H1 (cell line): ENCODE data around the gene CLIP4. TPM values are rescaled to one million over a fixed set of nuclear protein-coding genes. Genes with fewer than 3 reads are reported as not detected.

Experiments
- CTCF ChIA-PET: fragments of 300-600 bp; sonication (Branson Sonifier 250); formaldehyde crosslinking; loops from one replicate; lab custom pipeline; 2021; ENCODE audit not compliant: partially characterized antibody; lab: Charles Lee
- POLR2A ChIA-PET: fragments of 300-600 bp; sonication (Branson Sonifier 250); formaldehyde crosslinking; loops from one replicate; lab custom pipeline; 2021; ENCODE audit warnings: inconsistent platforms; ENCODE audit not compliant: partially characterized antibody; lab: Charles Lee
- DNase-seq, 2 experiments: peaks; one replicate each; pipeline versions ENCODE4 v3.0.0 to v3.0.0-alpha.2; 2010 to 2022; ENCODE audit warnings: low spot score in 2 of 2, low read depth in 1 of 2, mixed read lengths in 1 of 2
- FAIRE-seq: peaks from 2 replicates; lab custom pipeline; 2011; peaks lifted over from hg19 to GRCh38; lab: Jason Lieb, UNC
- H2AFZ ChIP-seq: 2 replicates; pipeline ENCODE4 v1.8.1; 2012; ENCODE audit warnings: low read length, inconsistent platforms
- H2AK5ac ChIP-seq: 2 replicates; pipeline ENCODE4 v1.6.1; 2013; ENCODE audit warnings: low read depth, low read length
- H2BK120ac ChIP-seq: replicated peaks from 2 replicates; pipeline ENCODE3; 2013; ENCODE audit warnings: low read depth, low read length, inconsistent platforms
- H2BK12ac ChIP-seq: 2 replicates; pipeline ENCODE4 v1.6.1; 2013; ENCODE audit warnings: low read depth, low read length
- H2BK15ac ChIP-seq: 2 replicates; pipeline ENCODE4 v1.6.1; 2013; ENCODE audit warnings: low read length
- H2BK20ac ChIP-seq: 2 replicates; pipeline ENCODE4 v1.6.1; 2013; ENCODE audit warnings: low read length
- H2BK5ac ChIP-seq: 2 replicates; pipeline ENCODE4 v1.6.1; 2013; ENCODE audit warnings: low read depth, low read length
- H3K14ac ChIP-seq: 2 replicates; pipeline ENCODE4 v1.6.1; 2013; ENCODE audit warnings: inconsistent platforms; ENCODE audit not compliant: insufficient read length
- H3K18ac ChIP-seq: 2 replicates; pipeline ENCODE4 v1.6.1; 2013; ENCODE audit warnings: low read length; ENCODE audit errors: extremely low read depth
- H3K23ac ChIP-seq: 2 replicates; pipeline ENCODE4 v1.6.1; 2013; ENCODE audit warnings: inconsistent platforms; ENCODE audit not compliant: insufficient read length
- H3K23me2 ChIP-seq: 2 replicates; pipeline ENCODE4 v1.6.1; 2013; ENCODE audit warnings: low read depth, low read length
- H3K27ac ChIP-seq: 2 replicates; pipeline ENCODE4 v1.6.1; 2011; ENCODE audit warnings: low read depth, low read length, inconsistent platforms
- H3K27me3 ChIP-seq, 4 experiments: replicated peaks in 1 of 4; 1 replicate in 1 of 4; 2 replicates in 3 of 4; pipeline versions ENCODE4 v1.6.1 to v1.8.1; 2011 to 2013; ENCODE audit warnings: low read length in 3 of 4, mild to moderate bottlenecking in 3 of 4, inconsistent platforms in 2 of 4, mixed read lengths in 2 of 4, moderate library complexity in 1 of 4; ENCODE audit not compliant: control insufficient read depth in 3 of 4, insufficient read depth in 3 of 4; ENCODE audit errors: extremely low read depth in 1 of 4
- H3K36me3 ChIP-seq, 4 experiments: 2 replicates each; pipeline versions ENCODE4 v1.6.1 to v1.8.1; 2011 to 2013; ENCODE audit warnings: mild to moderate bottlenecking in 4 of 4, low read length in 3 of 4, moderate library complexity in 2 of 4, control low read depth in 1 of 4, inconsistent platforms in 1 of 4; ENCODE audit not compliant: insufficient read depth in 4 of 4, control insufficient read depth in 2 of 4
- H3K4ac ChIP-seq: replicated peaks from 2 replicates; pipeline ENCODE3; 2013; ENCODE audit warnings: low read length, low read depth, mixed read lengths, inconsistent platforms; ENCODE audit not compliant: insufficient read length
- H3K4me1 ChIP-seq, 4 experiments: replicated peaks in 1 of 4; 1 replicate in 1 of 4; 2 replicates in 3 of 4; pipeline versions ENCODE4 v1.6.1 to v1.8.1; 2011 to 2013; ENCODE audit warnings: low read length in 3 of 4, inconsistent platforms in 2 of 4, mixed read lengths in 1 of 4; ENCODE audit not compliant: insufficient read depth in 4 of 4, control insufficient read depth in 3 of 4
- H3K4me2 ChIP-seq, 2 experiments: 2 replicates each; pipeline versions ENCODE4 v1.6.1 to v1.8.1; 2011 to 2013; ENCODE audit warnings: low read depth in 2 of 2, low read length in 2 of 2, control low read depth in 1 of 2, inconsistent platforms in 1 of 2, mild to moderate bottlenecking in 1 of 2; ENCODE audit not compliant: insufficient read depth in 1 of 2
- H3K4me3 ChIP-seq, 4 experiments: fragments of 200-600, 300-600 bp in 1 of 4; sonication (generic), shearing (Covaris generic), sonication (Bioruptor Twin) in 1 of 4; 2 replicates each; pipeline versions ENCODE4 v1.5.1 to v1.8.1; 2011 to 2016; ENCODE audit warnings: low read length in 4 of 4, low read depth in 3 of 4, control low read depth in 2 of 4, inconsistent platforms in 2 of 4, mild to moderate bottlenecking in 2 of 4, mixed read lengths in 1 of 4, moderate library complexity in 1 of 4; ENCODE audit not compliant: insufficient read depth in 2 of 4; ENCODE audit errors: extremely low read depth in 1 of 4
- H3K56ac ChIP-seq: replicated peaks from 2 replicates; pipeline ENCODE3; 2013; ENCODE audit warnings: low read depth, mild to moderate bottlenecking, mixed read lengths, low read length, inconsistent platforms; ENCODE audit not compliant: insufficient read length
- H3K79me1 ChIP-seq: 2 replicates; pipeline ENCODE4 v1.6.1; 2013; ENCODE audit warnings: low read depth, low read length, control low read depth
- H3K79me2 ChIP-seq, 2 experiments: 2 replicates each; pipeline versions ENCODE4 v1.6.1 to v1.8.1; 2012 to 2013; ENCODE audit warnings: low read length in 2 of 2, mild to moderate bottlenecking in 2 of 2, inconsistent platforms in 1 of 2; ENCODE audit not compliant: insufficient read depth in 2 of 2, control insufficient read depth in 1 of 2
- H3K9ac ChIP-seq, 4 experiments: replicated peaks in 1 of 4; 1 replicate in 1 of 4; 2 replicates in 3 of 4; pipeline versions ENCODE4 v1.6.1 to v1.8.1; 2011 to 2013; ENCODE audit warnings: low read depth in 3 of 4, low read length in 3 of 4, control low read depth in 2 of 4, mild to moderate bottlenecking in 2 of 4, moderate library complexity in 2 of 4, inconsistent platforms in 1 of 4; ENCODE audit errors: extremely low read depth in 1 of 4
- H3K9me3 ChIP-seq, 2 experiments: 2 replicates each; pipeline versions ENCODE4 v1.6.1 to v1.8.1; 2012 to 2013; ENCODE audit warnings: mild to moderate bottlenecking in 2 of 2, moderate library complexity in 2 of 2, control low read depth in 1 of 2, inconsistent platforms in 1 of 2, low read depth in 1 of 2, low read length in 1 of 2, mixed read lengths in 1 of 2; ENCODE audit not compliant: insufficient read depth in 2 of 2
- H4K20me1 ChIP-seq, 2 experiments: replicated peaks in 1 of 2; 2 replicates each; pipeline versions ENCODE3 to v1.8.1; 2011 to 2013; ENCODE audit warnings: inconsistent platforms in 2 of 2, low read length in 2 of 2, mild to moderate bottlenecking in 1 of 2; ENCODE audit not compliant: insufficient read depth in 2 of 2, control insufficient read depth in 1 of 2
- H4K5ac ChIP-seq: 2 replicates; pipeline ENCODE4 v1.6.1; 2013; ENCODE audit warnings: low read length, low read depth, mixed read lengths, inconsistent platforms; ENCODE audit not compliant: insufficient read length
- H4K8ac ChIP-seq: 2 replicates; pipeline ENCODE4 v1.8.0; 2013; ENCODE audit warnings: mild to moderate bottlenecking, moderate library complexity, low read length, inconsistent platforms; ENCODE audit not compliant: insufficient read depth; ENCODE audit errors: extremely low read depth
- H4K91ac ChIP-seq: replicated peaks from 2 replicates; pipeline ENCODE3; 2013; ENCODE audit warnings: low read length, mixed read lengths, inconsistent platforms; ENCODE audit not compliant: insufficient read length
- CBX5 ChIP-seq: fragments of 300-800, 300-1000 bp; sonication (generic); IDR thresholded peaks from 2 replicates; pipeline ENCODE4 v1.7.1; 2016; ENCODE audit warnings: antibody characterized with exemption, low read length, low read depth
- CREB1 ChIP-seq: IDR thresholded peaks from 2 replicates; pipeline ENCODE4 v1.6.1; 2012; ENCODE audit warnings: inconsistent platforms
- CTBP2 ChIP-seq: IDR thresholded peaks from 2 replicates; pipeline ENCODE4 v1.7.0; 2011; ENCODE audit warnings: borderline replicate concordance, mild to moderate bottlenecking, moderate library complexity, mixed read lengths, low read length; ENCODE audit not compliant: insufficient read depth, insufficient read length
- POLR2A ChIP-seq, 2 experiments: IDR thresholded peaks; 1 replicate in 1 of 2; 2 replicates in 1 of 2; pipeline ENCODE4 v1.6.1; 2011; ENCODE audit warnings: low read depth in 2 of 2, low read length in 2 of 2, mild to moderate bottlenecking in 2 of 2; ENCODE audit errors: control extremely low read depth in 1 of 2
- SP1 ChIP-seq: IDR thresholded peaks from 2 replicates; pipeline ENCODE4 v1.6.1; 2011; ENCODE audit warnings: low read depth, low read length
- SP4 ChIP-seq: IDR thresholded peaks from 2 replicates; pipeline ENCODE4 v1.6.1; 2012; ENCODE audit warnings: low read length, inconsistent platforms
- WGBS, 2 experiments: shearing (Covaris generic) in 1 of 2; methylation state at CpG; one replicate each; pipeline versions ENCODE4 v1.1.6 to v1.1.7; 2013 to 2015; ENCODE audit warnings: low lambda C conversion rate in 2 of 2, mixed read lengths in 2 of 2, inconsistent platforms in 1 of 2, low coverage in 1 of 2, missing lambda C conversion rate in 1 of 2; ENCODE audit not compliant: insufficient replicate concordance in 2 of 2, insufficient coverage in 1 of 2, insufficient read length in 1 of 2; ENCODE audit errors: extremely low coverage in 1 of 2, missing lambda C conversion rate in 1 of 2; 5-methylcytosine and 5-hydroxymethylcytosine counted together
- polyA plus RNA-seq, 7 experiments: library from polyadenylated mRNA; depleted of rRNA in 3 of 7; stranded (reverse) in 5 of 7; unstranded in 2 of 7; fragments of >200 nt in 5 of 7; fragments of 200-250 nt in 2 of 7; gene quantifications; 1 replicate in 5 of 7; 2 replicates in 1 of 7; 4 replicates in 1 of 7; pipeline versions ENCODE4 v1.2.1 to v1.2.3, GENCODE V29; 2011 to 2013; ENCODE audit warnings: missing spikeins in 2 of 7, mixed read lengths in 2 of 7
- total RNA-seq: library from RNA; stranded (reverse); fragmentation: NEBNext Ultra II Directional; extraction: Animal tissue kit (Norgen Biotek cat#: 25700); gene quantifications from 2 replicates; pipeline ENCODE4 v1.2.1, GENCODE V29; 2021
- TF ChIP-seq, protein P1 (sequence below): IDR thresholded peaks from 2 replicates; pipeline ENCODE4 v1.6.1; 2012; ENCODE audit warnings: low read length, inconsistent platforms

CLIP4 gene
- total and polyA plus RNA-seq, 2 of the 8 experiments (the other 6 are each of a cell fraction or from before 2014, with no cell fraction given) = 0.08 to 0.09 TPM

DNA sequence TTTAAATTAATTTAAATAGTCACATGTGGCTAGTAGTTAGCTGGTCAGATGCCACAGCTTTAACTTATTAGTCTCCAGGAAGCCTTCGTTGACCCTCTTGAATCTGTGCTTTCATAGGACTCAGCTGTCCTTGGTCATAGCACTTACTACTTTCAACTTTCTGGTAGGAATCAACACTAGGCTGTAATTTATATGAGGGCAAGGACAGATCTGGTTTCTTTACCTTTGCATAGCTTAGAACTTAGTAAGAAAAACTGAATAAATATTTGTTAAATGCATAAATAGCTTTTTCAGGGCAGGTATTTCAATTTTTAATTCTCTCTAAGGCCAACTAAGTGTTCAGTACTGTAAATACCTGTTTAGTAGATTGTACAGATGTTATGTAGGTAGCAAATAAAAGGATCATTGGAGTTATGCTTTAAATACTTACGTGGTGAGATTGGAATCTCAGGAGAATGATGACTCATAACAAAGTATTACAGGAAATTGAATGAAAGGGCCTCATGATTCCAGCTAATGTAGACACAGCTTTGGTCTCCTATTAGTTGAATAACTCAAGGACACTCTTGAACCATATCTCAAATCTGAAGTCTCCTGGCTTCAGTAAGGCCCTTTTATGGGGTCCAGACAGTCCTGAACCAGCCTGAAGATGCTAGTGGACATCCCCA lies 2.6 kb downstream of the CLIP4 start:
- Histone ChIP-seq H3K4me3 (no peak overlapping the region), H4K5ac (no peak overlapping the region), H2BK20ac (no peak overlapping the region), H2BK12ac (no peak overlapping the region), H2BK5ac (no peak overlapping the region), H2AK5ac (no peak overlapping the region), H3K23me2 (peaks cover 6% of the 10 kb centered on the region; the same call in 1 of the 2 replicates), H3K9me3 (no peaks in the 10 kb centered on the region), H4K91ac (no peak overlapping the region), H4K20me1 (peaks cover 0 to 2% of the 10 kb centered on the region in 2 experiments), H3K27ac (no peak overlapping the region), H3K36me3 (no peaks in the 10 kb centered on the region; a peak in 1 of 8 replicates), H2AFZ (no peak overlapping the region), H3K23ac (no peak overlapping the region), H3K79me2 (no peaks in the 10 kb centered on the region), H3K14ac (no peak overlapping the region), H3K18ac (no peak overlapping the region), H3K4me2 (no peak overlapping the region), H2BK120ac (no peak overlapping the region), H3K79me1 (no peaks in the 10 kb centered on the region), H3K4me1 (peaks cover 0 to 5% (median 0%) of the 10 kb centered on the region in 4 experiments; a peak in 1 of 7 replicates), H3K27me3 (peaks cover 34 to 44% (median 41%) of the 10 kb centered on the region in 4 experiments), H3K4ac (no peak overlapping the region), H3K9ac (no peak overlapping the region), H2BK15ac (no peak overlapping the region), H3K56ac (no peak overlapping the region), H4K8ac (no peak overlapping the region)
- ChIA-PET CTCF (interaction anchor here (0.8 kb wide), 1 partner anchor 15 kb away, joined by 3 read pairs; no protein-coding TSS in a partner anchor), POLR2A (no interaction called here)
- TF ChIP-seq, protein P1, sequence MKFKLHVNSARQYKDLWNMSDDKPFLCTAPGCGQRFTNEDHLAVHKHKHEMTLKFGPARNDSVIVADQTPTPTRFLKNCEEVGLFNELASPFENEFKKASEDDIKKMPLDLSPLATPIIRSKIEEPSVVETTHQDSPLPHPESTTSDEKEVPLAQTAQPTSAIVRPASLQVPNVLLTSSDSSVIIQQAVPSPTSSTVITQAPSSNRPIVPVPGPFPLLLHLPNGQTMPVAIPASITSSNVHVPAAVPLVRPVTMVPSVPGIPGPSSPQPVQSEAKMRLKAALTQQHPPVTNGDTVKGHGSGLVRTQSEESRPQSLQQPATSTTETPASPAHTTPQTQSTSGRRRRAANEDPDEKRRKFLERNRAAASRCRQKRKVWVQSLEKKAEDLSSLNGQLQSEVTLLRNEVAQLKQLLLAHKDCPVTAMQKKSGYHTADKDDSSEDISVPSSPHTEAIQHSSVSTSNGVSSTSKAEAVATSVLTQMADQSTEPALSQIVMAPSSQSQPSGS = no peak
- no peak for TF ChIP-seq SP1
- no peak for TF ChIP-seq POLR2A (IDR thresholded peaks at IDR 0.05; ENCODE audit: control extremely low read depth in 1 of 2, low read depth in 2 of 2, low read length in 2 of 2)
- no peak for TF ChIP-seq CBX5
- no peak for TF ChIP-seq CTBP2
- no peak for TF ChIP-seq CREB1
- TF ChIP-seq SP4 = no peak
- WGBS, 2 experiments = 96% methylated on average over 2 of the region's 2 CpGs; no CpG with 5 or more reads in 1 of the 2 experiments
- no peak for FAIRE-seq
- no peak for DNase-seq
